ENCODE results near the gene HACL1.

DNA sequence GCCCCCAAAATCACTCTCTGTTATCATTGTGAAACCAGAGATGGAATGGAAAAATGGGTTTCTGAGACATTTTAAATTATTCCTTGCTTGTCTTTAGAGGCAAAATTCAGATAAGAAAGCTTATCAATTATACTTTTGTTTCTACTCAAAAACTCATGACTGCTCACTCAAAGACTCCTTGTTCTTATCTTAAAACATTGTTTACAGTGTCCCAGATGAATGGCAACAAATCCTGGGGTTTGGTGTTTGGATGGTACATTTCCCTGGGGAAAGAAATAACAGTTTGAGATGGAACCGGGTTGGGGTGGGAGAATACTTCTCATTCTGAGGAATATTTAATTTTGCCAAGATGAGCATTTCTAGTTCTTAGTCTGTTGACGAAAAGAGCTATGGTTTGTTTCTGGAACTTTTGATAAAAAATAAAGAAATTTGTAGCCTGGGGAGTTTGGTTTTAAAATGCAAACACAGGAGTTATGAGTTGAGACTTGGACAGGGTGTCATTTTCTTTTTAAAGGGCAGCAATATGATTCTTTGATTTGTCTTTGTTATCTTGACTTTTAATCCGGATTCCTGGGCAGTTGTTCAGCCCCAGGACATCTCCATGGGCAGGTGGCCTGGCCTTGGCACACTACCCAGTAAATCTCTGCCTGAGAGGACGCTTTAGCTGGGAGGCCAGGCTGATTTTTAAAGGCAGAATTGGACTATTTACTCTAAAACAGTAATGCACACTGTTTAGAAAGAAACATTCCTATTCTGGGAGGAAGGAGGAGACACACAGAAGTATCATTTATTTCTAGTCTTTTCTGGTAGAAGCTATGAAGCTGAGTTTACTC, 32.6 kb upstream of the HACL1 start:
- TF ChIP-seq EZH2 (IDR thresholded peaks at IDR 0.05), result no peak
- TF ChIP-seq, protein P1, sequence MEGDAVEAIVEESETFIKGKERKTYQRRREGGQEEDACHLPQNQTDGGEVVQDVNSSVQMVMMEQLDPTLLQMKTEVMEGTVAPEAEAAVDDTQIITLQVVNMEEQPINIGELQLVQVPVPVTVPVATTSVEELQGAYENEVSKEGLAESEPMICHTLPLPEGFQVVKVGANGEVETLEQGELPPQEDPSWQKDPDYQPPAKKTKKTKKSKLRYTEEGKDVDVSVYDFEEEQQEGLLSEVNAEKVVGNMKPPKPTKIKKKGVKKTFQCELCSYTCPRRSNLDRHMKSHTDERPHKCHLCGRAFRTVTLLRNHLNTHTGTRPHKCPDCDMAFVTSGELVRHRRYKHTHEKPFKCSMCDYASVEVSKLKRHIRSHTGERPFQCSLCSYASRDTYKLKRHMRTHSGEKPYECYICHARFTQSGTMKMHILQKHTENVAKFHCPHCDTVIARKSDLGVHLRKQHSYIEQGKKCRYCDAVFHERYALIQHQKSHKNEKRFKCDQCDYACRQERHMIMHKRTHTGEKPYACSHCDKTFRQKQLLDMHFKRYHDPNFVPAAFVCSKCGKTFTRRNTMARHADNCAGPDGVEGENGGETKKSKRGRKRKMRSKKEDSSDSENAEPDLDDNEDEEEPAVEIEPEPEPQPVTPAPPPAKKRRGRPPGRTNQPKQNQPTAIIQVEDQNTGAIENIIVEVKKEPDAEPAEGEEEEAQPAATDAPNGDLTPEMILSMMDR (IDR thresholded peaks at IDR 0.05), result no peak
